COLO668 (cell line): ENCODE data around the gene PI4K2B.
"Not testable (repeated sequence)": the region's sequence is repeated elsewhere in the genome, so short reads cannot be mapped to it uniquely, and the experiment has no call there.

Experiments
- DNase-seq: peaks from one replicate; lab custom pipeline; 2025; ENCODE audit not compliant: unreplicated experiment; lab: John Stamatoyannopoulos, UW

PI4K2B gene

DNA sequence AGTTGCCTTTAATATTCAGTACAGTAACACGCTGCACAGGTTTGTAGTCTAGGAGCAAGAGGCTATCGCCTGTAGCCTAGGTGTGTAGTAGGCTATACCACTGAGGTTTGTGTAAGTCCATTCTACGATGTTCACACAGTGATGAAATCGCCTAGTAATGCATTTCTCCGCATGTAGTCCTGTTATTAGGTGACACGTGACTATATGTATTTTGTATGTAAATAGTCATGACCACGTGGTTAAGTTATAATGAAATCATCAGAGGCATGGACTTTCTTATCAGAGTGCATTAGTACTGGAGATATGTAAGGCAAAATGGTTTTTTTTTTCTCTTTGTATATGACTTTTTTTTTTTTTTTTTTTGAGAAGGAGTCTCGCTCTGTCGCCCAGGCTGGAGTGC is 68.8 kb downstream of the PI4K2B start:
- DNase-seq: no peak

DNA sequence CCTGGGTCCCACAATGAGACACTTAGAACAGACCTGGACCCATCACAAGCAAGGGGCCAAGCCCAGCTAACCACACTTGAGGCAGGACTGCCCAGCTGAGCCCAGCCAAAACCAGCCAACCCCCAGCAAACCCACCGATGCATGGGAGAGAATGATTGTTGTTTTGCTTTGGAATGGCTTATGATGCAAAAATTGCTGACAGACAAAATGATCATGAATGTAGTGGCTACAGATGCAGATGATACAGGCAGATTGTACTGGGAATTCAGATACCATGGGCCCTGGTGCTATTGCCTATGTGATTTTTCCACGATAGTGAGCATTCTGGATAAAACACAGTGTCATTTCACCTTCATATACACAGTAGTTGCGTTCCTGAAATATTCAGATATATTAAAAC is 69.7 kb downstream of the PI4K2B start:
- no peak for DNase-seq

DNA sequence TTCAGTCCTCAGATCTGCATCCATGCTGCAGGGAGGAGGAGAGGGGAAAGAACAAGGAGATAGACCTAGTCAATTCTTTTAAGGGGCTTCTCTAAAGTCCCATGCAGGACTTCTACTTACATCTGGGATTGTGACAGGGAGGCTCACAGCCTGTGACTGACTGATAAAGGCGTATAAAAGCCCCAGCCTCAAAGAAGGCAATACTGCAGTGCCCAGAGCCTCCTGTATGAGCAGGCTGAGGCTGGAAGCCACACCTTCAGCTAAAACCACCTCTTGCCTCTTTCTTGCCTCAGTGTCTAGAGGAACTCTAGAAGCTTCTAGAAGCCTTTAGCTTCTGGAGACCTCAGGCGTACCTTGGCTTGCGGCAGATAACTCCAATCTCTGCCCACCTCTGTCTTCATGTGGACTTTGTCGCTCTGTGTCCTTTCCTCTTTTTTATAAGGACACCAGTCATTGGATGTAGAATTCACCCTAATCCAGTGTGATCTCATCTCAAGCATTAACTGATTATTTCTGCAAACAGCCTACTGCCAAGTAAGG is 72.8 kb downstream of the PI4K2B start:
- DNase-seq: no peak

DNA sequence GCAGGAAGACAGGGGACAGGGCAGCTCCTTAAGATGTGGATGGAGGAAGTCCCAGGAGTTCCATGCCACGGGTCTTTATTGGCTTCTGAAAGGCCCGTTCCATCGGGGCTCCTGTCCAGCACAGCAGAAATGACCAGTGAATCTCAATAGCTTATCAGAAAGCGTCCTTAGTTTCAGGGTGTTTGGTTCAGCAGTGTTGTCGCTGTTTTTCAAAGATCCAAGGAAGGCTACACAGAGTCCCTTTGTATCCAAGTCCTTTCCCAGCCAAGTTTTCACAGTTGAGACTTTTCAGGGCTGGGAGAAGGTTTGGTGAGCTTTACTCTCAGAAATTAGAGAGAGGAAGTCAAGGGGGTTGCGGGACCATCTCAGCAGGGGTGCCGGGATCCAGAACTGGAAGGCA is 73.8 kb downstream of the PI4K2B start:
- DNase-seq: no peak

DNA sequence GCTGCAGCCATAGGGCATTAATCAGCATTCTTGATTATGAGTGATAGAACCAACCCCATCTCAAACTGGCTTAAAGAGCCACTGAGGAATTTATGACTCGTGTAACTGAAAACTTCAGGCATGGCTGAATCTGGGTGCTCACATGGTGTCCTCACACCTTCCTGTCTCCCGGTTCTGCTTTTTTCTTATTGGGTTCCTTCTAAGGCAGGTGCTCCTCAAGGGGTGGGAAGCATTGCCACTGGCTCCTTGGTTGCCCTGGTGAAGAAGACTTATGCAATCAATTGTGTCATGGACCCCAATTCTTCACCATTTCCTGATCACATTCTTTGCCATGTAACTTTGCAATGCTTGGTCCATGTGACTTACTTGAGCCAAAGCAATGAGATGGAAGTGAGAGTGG is 74.5 kb downstream of the PI4K2B start:
- DNase-seq: no peak

DNA sequence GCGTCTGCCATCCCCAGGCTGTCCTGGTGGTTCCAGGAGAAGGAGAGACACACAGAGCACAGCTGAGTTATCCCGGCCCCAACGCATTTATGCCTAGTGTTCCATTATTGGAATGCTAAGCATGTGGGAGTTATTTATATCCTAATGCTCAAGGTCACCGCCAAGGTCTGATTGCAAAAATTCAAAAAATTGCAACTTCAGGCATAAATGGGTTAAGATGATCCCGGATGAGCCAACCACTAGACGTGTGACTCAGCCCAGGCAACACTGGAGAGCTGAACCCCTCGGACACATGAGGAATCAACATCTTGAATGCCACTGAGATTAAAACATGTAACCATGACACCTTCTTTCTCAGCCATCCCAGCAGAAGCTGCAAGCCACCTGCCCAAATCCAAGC is 74.9 kb downstream of the PI4K2B start:
- DNase-seq: no peak

DNA sequence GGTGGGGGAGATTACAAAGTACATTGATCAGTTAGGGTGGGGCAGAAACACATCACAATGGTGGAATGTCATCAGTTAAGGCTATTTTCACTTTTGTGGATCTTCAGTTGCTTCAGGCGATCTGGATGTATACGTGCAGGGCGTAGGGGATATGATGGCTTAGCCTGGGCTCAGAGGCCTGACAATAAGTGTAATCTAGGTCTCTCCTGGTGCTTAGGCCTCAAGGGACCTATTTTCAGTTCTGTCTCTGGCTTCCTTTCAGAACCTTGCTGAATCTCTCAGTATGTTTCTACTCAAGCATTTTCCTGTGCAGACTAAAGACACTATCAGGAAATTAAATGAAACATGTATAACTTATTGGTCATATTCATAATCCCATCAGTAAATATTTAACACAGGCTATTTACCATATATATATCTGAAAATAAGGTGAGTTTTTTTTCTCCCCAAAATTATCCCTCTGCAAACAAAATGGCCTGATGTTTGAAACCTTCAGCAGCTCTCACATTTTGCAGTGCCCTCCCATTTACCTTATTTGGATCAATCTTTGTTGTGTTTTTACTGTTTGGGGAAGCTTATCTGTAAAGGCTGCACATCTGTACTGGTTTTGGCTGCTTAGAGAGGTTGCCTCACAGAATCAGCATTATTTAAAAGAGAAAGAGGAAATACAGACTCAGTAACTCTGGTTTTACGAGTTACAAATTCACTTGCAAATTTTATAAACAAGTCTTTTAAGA is 76.4 kb downstream of the PI4K2B start:
- no peak for DNase-seq

DNA sequence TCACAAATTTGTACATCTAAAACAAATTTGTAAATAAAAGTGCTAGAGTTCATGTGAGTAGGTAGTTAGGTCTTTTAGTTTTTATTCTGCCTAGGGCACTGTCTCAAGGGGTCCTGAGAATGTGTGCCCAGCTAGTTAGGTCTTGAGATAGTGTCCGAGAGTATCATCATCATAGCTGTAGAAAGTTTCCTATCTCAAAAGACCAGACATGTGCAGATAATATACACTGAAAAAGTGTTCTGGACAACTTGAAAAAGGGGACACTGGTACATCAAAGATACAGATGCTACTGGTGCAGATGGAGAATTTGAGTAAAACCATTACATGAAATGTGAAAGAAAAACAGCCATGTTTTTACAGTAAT is 77.0 kb downstream of the PI4K2B start:
- no peak for DNase-seq

DNA sequence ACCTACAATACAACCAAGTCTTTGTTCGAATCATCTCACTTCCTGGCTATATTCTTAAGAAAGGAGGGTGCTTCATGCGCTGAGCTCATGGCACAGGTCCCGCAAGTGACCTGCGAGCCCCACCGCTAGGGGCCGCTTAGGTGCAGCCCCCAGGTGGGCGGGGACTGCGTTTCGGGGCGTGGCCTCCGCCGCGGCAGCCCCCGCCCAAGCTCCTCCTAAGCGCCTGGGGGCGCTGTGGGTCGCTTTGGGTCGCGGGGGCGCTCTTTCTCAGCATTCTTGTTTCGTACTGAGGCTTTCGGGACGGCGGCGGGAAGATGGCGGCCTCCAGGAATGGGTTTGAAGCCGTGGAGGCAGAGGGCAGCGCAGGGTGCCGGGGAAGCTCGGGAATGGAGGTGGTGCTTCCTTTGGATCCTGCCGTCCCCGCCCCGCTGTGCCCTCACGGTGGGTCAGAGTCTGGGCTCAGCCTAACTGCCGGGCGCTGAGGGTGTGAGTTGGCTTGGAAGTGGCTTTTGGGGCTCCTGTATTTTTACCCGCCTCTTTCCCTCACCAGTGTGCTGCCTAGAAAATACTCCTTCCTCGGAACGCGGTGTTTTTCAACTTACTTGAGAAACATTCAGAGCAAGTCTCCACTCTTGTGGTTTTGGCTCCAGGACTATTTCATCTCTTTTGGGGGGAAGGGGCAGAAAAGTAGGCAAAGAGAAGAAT is 78.8 kb downstream of the PI4K2B start, which contains the start of gene ZCCHC4:
Gene ZCCHC4, plus strand, starts transcription at position 279 of the 705 bp plus-strand sequence. Its CDS starts 36 bp downstream, at position 315.
- peak; percentile 91 for DNase-seq

DNA sequence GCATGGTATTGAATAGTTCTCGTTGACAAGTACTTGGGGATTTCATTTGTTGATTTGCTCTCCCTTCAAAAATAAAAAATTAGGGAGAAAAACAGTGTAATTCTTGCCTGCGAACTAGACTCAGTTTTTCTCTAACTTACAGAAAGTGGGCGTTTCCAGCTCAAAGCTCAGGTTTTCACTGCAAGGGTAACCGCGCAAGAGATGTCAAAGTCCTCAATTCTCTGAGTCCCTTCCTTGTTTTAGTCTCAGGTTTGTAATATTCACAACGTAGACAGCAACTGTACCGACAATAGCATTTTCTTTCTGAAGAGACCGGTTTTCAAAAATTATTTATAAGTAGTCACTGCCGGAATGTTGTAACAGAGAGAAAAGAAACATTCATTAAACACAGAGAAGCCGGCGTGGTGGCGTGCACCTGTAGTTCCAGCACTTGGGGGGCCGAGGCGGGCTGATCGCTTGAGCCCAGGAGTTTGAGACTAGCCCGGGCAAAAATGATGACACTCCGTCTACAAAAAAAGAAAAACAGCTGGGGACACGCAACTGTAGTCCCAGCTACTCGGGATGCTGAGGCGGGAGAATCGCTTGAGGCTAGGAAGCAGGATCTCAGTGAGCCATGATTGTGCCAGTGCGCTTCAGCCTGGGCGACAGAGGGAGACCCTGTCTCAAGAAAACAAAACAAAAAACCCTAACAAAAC is 79.5 kb downstream of the PI4K2B start:
- DNase-seq: no peak

DNA sequence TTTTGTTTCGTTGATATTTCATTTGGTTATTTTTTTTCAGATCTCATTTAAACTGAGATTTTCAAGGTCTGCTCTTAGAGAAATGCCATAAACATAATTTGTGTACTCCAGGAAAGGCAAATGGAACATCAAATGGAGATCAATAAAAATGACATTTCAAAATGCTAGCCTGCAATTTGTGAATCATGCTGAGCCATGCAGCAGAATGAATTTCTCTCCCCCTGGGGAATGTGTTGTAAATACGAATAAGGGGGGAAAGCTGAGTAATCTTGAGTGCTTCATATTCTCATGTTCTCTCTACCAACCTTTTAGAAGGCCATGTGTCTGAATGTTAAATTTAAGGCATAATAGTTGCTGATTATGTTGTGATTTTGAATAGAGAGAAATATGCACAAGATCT is 86.5 kb downstream of the PI4K2B start:
- DNase-seq: no peak

DNA sequence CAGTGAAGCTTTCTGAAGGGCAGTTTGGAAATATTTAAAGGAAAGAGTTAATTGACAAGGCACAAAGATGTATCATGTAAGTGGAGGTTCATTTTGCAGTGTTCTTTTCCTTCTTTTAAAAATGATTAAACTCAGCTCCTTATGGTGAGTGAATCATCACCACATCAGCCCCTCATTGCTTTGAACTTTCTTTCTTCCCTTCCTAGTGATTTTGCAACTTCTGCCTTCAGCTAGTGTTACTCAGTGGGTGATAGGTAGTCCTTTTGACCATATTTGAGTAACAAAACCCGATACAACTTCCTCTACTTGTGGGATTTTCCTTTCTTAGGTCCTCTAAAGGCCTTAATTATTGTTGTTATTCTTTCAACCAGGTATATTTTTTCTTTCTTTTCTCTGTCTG is 86.9 kb downstream of the PI4K2B start:
- no peak for DNase-seq

DNA sequence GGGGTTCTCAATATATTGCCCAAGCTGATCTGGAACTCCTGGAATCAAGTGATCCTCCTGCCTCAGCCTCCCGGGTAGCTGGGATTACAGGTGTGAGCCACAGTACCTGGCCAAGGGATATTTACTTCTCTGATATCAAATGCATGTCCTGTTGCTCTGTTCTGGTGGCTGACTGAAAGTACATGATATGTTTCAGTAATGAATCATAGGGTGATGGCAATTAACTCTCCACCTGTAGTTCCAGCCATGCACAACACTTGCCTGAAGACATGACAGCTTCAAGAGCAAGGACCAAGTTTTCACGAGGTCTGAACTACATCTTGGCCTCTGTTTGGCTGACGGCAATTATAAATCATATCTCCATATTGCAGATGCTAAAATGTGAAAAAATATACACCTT is 87.9 kb downstream of the PI4K2B start:
- DNase-seq: no peak

DNA sequence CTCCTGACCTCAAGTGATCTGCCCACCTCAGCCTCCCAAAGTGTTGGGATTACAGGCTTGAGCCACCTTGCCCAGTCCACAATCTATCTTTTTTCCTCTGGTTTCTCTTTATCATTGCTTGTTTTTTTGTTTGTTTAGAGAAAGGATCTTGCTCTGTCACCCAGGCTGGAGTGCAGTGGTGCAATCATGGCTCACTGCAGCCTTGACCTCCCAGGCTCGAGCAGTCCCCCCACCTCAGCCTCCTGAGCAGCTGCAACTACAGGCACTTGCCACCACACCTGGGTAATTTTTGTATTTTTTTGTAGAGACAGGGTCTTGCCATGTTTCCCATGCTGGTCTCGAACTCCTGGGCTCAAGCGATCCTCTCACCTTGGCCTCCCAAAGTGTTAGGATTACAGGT is 94.6 kb downstream of the PI4K2B start:
- not testable (repeated sequence) for DNase-seq
